Keratinocyte (primary cell): ENCODE data around the gene MBTPS1. TPM values are rescaled to one million over a fixed set of nuclear protein-coding genes. Genes with fewer than 3 reads are reported as not detected.

Experiments used
- DNase-seq: peaks from one replicate; pipeline ENCODE4 v3.0.0-alpha.2; 2011; ENCODE audit warnings: low read depth, missing footprints, low spot score
- FAIRE-seq: peaks from 2 replicates; lab custom pipeline; 2011; peaks lifted over from hg19 to GRCh38; lab: Jason Lieb, UNC
- H2AFZ ChIP-seq: 2 replicates; pipeline ENCODE4 v1.6.0; 2012; ENCODE audit warnings: low read length, control low read depth, inconsistent platforms; ENCODE audit not compliant: control insufficient read depth
- H3K27ac ChIP-seq: 2 replicates; pipeline ENCODE4 v1.5.1; 2011; ENCODE audit warnings: low read length; ENCODE audit not compliant: control insufficient read depth, insufficient read depth
- H3K27me3 ChIP-seq: 3 replicates; pipeline ENCODE4 v1.6.0; 2011; ENCODE audit warnings: low read length; ENCODE audit not compliant: control insufficient read depth, insufficient read depth; ENCODE audit errors: extremely low read depth
- H3K36me3 ChIP-seq, 2 experiments: 2 replicates in 1 of 2; 3 replicates in 1 of 2; pipeline ENCODE4 v1.5.1; 2011; ENCODE audit warnings: low read length in 2 of 2, mild to moderate bottlenecking in 1 of 2; ENCODE audit not compliant: control insufficient read depth in 2 of 2, insufficient read depth in 2 of 2; ENCODE audit errors: extremely low read depth in 1 of 2
- H3K4me1 ChIP-seq: 3 replicates; pipeline ENCODE4 v1.5.1; 2011; ENCODE audit warnings: low read length; ENCODE audit not compliant: control insufficient read depth, insufficient read depth; ENCODE audit errors: extremely low read depth
- H3K4me2 ChIP-seq: 3 replicates; pipeline ENCODE4 v1.6.0; 2011; ENCODE audit warnings: low read depth, low read length; ENCODE audit not compliant: control insufficient read depth, insufficient read depth; ENCODE audit errors: extremely low read depth
- H3K4me3 ChIP-seq, 3 experiments: fragments of 200-600 bp in 1 of 3; sonication (generic) in 1 of 3; 2 replicates in 2 of 3; 3 replicates in 1 of 3; pipeline ENCODE4 v1.5.1; 2011 to 2016; ENCODE audit warnings: low read length in 3 of 3, mild to moderate bottlenecking in 3 of 3, control low read depth in 2 of 3, inconsistent platforms in 1 of 3, low read depth in 1 of 3, mixed read lengths in 1 of 3, mixed run types in 1 of 3, moderate library complexity in 1 of 3; ENCODE audit not compliant: control insufficient read depth in 2 of 3, insufficient read depth in 2 of 3; ENCODE audit errors: extremely low read depth in 1 of 3
- H3K79me2 ChIP-seq: 2 replicates; pipeline ENCODE4 v1.6.0; 2012; ENCODE audit warnings: low read length; ENCODE audit not compliant: control insufficient read depth, insufficient read depth
- H3K9ac ChIP-seq: 3 replicates; pipeline ENCODE4 v1.6.0; 2011; ENCODE audit warnings: low read length; ENCODE audit not compliant: control insufficient read depth, insufficient read depth; ENCODE audit errors: extremely low read depth
- H3K9me1 ChIP-seq: 3 replicates; pipeline ENCODE4 v1.6.0; 2011; ENCODE audit warnings: low read length; ENCODE audit not compliant: control insufficient read depth, insufficient read depth; ENCODE audit errors: extremely low read depth
- H3K9me3 ChIP-seq: 2 replicates; pipeline ENCODE4 v1.5.1; 2012; ENCODE audit warnings: low read depth, low read length; ENCODE audit not compliant: control insufficient read depth
- H4K20me1 ChIP-seq: 3 replicates; pipeline ENCODE4 v1.6.0; 2011; ENCODE audit warnings: low read length; ENCODE audit not compliant: control insufficient read depth, insufficient read depth; ENCODE audit errors: extremely low read depth
- CTCF ChIP-seq, 3 experiments: IDR thresholded peaks in 1 of 3; conservative IDR thresholded peaks in 1 of 3; optimal IDR thresholded peaks in 1 of 3; 2 replicates in 2 of 3; 3 replicates in 1 of 3; pipeline versions ENCODE3 to v1.5.1; 2011; ENCODE audit warnings: low read length in 3 of 3, mild to moderate bottlenecking in 3 of 3, moderate library complexity in 2 of 3, control low read depth in 1 of 3, inconsistent platforms in 1 of 3; ENCODE audit not compliant: insufficient read depth in 2 of 3; ENCODE audit errors: extremely low read depth in 1 of 3
- EZH2 ChIP-seq: IDR thresholded peaks from one replicate; pipeline ENCODE4 v1.6.1; 2012; ENCODE audit warnings: inconsistent platforms, mild to moderate bottlenecking, low read length, moderate library complexity
- dilution Hi-C: fragments of 300-500 bp; cut with MboI; formaldehyde crosslinking; loops from one replicate; pipeline ENCODE4 v1.7.0; 2020; ENCODE audit warnings: low sequenced_read_pairs; ENCODE audit not compliant: extremely low pct_ligation_motif_present
- polyA plus RNA-seq, 5 experiments: library from polyadenylated mRNA; depleted of rRNA in 3 of 5; stranded (reverse) in 3 of 5; stranded (forward) in 1 of 5; unstranded in 1 of 5; fragments of >200 nt; gene quantifications; 1 replicate in 1 of 5; 2 replicates in 3 of 5; 3 replicates in 1 of 5; pipeline versions ENCODE4 v1.2.1 to v1.2.3, GENCODE V29; 2011 to 2012; ENCODE audit warnings: missing spikeins in 2 of 5, low read depth in 1 of 5, low replicate concordance in 1 of 5

MBTPS1 gene
- polyA plus RNA-seq, 1 donor (not counting 4 experiments of a cell fraction or from before 2014, with no cell fraction given), result 56.0 TPM

DNA sequence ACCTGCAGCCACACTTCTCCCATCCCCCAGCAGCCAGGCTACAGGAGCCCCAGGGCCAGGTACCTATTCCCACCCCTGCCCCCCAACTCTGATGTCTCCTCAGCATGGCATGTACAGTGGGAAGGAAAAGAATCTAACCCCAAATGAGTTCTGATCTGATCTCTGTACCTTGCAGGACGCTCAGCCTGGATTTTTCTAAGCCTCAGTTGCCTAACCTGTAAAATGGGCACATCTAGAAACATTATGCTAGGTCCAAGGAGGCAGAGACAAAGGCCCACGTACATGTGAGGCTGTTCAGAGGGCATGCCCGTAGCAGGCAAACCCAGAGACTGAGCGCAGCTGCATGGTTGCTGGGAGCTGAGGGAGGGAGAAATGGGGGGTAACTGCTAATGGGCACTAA, 109.2 kb downstream of the MBTPS1 start:
- Histone ChIP-seq H3K36me3 (no peaks in the 10 kb centered on the region), H3K4me1 (no peaks in the 10 kb centered on the region), H3K4me2 (no peak overlapping the region), H3K4me3 (no peak overlapping the region), H3K9me3 (no peaks in the 10 kb centered on the region), H3K79me2 (no peaks in the 10 kb centered on the region), H3K9ac (no peak overlapping the region), H3K9me1 (no peaks in the 10 kb centered on the region), H4K20me1 (no peaks in the 10 kb centered on the region), H2AFZ (no peak overlapping the region), H3K27me3 (peaks cover 16% of the 10 kb centered on the region), H3K27ac (no peak overlapping the region)
- TF ChIP-seq CTCF (optimal IDR thresholded peaks at IDR 0.05 in 1 of 3, IDR thresholded peaks at IDR 0.05 in 1 of 3, conservative IDR thresholded peaks at IDR 0.05 in 1 of 3; ENCODE audit: extremely low read depth in 1 of 3, insufficient read depth in 2 of 3, low read length in 3 of 3) (no peak), EZH2 (no peak)
- dilution Hi-C loops, result no loop called here
- no peak for FAIRE-seq
- DNase-seq, result no peak

- Histone ChIP-seq H3K79me2 (no peaks in the 10 kb centered on the region), H3K9me1 (no peaks in the 10 kb centered on the region), H3K9me3 (no peaks in the 10 kb centered on the region), H2AFZ (no peak overlapping the region), H3K4me2 (no peak overlapping the region), H3K27ac (no peak overlapping the region), H4K20me1 (no peaks in the 10 kb centered on the region), H3K36me3 (no peaks in the 10 kb centered on the region), H3K9ac (no peak overlapping the region), H3K27me3 (peaks cover 21% of the 10 kb centered on the region), H3K4me1 (no peaks in the 10 kb centered on the region), H3K4me3 (no peak overlapping the region)
- TF ChIP-seq CTCF (optimal IDR thresholded peaks at IDR 0.05 in 1 of 3, IDR thresholded peaks at IDR 0.05 in 1 of 3, conservative IDR thresholded peaks at IDR 0.05 in 1 of 3; ENCODE audit: extremely low read depth in 1 of 3, insufficient read depth in 2 of 3, low read length in 3 of 3) (no peak), EZH2 (no peak)
- dilution Hi-C loops, result no loop called here
- FAIRE-seq (no peak), DNase-seq (no peak)
Measured at GRCh38 chr16:84005391-84005790, 111.4 kb downstream of the MBTPS1 start.
